Stimulated activated CD4-positive, alpha-beta T cell treated with anti-CD3 and anti-CD28 coated beads, Interleukin-15, amount 100 ng/mL, for 48 hours (primary cell): ENCODE results near the gene TSPOAP1.

ENCODE experiments used
- DNase-seq, 2 donors: peaks; one replicate each; pipeline ENCODE4 v3.0.0-alpha.2; 2020; ENCODE audit warnings: low read depth in 2 of 2

Gene TSPOAP1

GRCh38 chr17:58278661-58279015, 50.0 kb downstream of the TSPOAP1 start:
- no peak for DNase-seq

- DNase-seq, result no peak
Observed at GRCh38 chr17:58277802-58278595, 50.6 kb downstream of the TSPOAP1 start.

GRCh38 chr17:58277107-58277801, 51.3 kb downstream of the TSPOAP1 start:
- DNase-seq, result no peak

GRCh38 chr17:58276423-58276822, 52.2 kb downstream of the TSPOAP1 start:
- DNase-seq, result no peak

DNA sequence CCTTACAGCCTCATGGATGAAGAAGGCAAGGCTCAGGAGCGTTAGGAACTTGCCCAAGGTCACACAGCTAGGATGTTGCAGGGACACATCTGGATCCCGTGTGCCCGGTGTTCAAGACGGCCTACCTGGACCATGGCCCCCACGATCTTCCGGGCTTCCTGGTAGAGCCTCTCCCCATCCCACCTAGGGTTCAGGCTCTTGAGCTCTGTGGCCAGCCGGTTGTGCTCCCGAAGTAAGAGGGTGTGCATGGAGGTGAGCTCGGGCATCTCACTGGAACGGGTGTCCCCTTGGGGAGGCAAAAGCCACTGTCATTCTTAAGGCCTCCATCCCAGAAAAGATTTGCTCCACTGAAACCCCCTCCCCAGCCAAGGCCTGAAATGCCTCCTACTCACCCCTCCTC, 53.2 kb downstream of the TSPOAP1 start:
- no peak for DNase-seq

- no peak for DNase-seq
Observed at GRCh38 chr17:58273453-58274104, 55.0 kb downstream of the TSPOAP1 start.

- DNase-seq, result no peak
Observed at GRCh38 chr17:58272367-58273280, 56.0 kb downstream of the TSPOAP1 start.

- DNase-seq, result no peak
Observed at GRCh38 chr17:58271216-58271931, 57.2 kb downstream of the TSPOAP1 start.

- DNase-seq, result no peak
Observed at GRCh38 chr17:58270476-58271215, 57.9 kb downstream of the TSPOAP1 start.

- no peak for DNase-seq
Observed at GRCh38 chr17:58269557-58270291, 58.9 kb downstream of the TSPOAP1 start.

GRCh38 chr17:58268774-58269556, 59.6 kb downstream of the TSPOAP1 start:
- no peak for DNase-seq

- no peak for DNase-seq
Observed at GRCh38 chr17:58268326-58268725, 60.3 kb downstream of the TSPOAP1 start.

- no peak for DNase-seq
Observed at GRCh38 chr17:58267347-58268324, 61.0 kb downstream of the TSPOAP1 start.

DNA sequence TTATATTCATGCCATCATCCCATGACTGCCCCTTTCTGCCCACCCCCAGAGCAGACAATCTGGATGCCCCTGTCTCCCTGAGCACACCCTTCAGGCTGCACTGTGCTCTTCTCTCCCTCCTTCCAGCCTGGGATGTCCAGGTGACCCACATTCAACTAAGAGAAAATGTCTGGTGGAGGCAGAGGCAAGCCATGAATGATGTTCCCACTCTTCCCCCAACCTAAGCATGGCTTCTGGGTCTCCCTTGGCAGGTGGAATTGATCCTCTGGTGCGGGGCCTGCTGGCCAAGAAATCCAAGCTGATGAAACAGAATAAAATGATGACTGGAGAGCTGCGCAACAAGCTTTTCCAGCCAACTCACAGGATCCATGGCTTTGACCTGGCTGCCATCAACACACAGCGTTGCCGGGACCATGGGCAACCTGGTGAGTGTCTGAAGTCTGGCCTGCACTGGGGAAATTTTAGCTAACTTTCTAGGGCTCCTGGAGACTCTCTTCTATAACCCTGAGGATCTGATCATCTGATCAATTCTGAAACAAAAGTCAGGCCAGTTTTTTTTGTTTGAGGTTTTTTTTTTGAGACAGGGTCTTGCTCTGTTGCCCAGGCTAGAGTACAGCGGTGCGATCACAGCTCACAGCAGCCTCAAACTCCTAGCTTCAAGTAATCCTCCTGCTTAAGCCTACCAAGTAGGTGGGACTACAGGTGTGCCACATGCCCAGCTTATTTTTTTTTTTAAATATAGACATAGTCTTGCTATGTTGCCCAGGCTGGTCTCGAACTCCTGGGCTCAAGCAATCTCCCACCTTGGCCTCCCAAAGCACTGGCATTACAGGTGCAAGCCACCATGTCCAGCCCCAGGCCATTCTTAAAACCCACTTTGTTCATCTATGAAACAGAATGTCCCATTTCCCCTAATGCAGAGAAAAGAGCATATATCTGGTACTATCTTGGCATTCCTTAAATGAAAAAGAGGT, 62.4 kb downstream of the TSPOAP1 start:
- no peak for DNase-seq

DNA sequence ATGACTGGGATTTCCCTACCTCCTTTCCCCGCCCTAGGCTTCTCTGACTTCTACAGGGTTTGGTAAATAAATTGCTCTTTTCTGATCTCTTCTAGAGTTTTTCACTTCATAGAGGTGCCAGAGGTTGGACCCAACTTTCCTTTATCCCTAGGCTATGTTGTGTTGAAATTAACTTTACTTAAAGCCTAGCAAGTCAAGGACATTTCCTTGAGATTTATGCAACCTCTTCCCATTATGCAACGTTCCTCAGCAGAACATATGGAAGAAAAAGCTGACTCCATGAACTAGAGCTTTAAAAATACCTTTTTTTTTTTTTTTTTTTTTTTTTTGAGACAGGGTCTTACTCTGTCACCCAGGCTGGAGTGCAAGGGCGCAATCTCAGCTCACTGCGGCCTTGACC, 63.3 kb downstream of the TSPOAP1 start:
- DNase-seq, result no peak

- DNase-seq, result no peak
Observed at GRCh38 chr17:58264407-58265103, 64.0 kb downstream of the TSPOAP1 start.
